HG02884 (cell line): ENCODE data around the gene GSTA2.
"Not testable (repeated sequence)": the region's sequence is repeated elsewhere in the genome, so short reads cannot be mapped to it uniquely, and the experiment has no call there.

Experiments used
- ATAC-seq: cut with Tn5 transposase; IDR thresholded peaks from one replicate; pipeline ENCODE4 v1.9.1; 2021; ENCODE audit warnings: mild to moderate bottlenecking, moderate library complexity; ENCODE audit not compliant: unreplicated experiment

The GSTA2 gene

DNA sequence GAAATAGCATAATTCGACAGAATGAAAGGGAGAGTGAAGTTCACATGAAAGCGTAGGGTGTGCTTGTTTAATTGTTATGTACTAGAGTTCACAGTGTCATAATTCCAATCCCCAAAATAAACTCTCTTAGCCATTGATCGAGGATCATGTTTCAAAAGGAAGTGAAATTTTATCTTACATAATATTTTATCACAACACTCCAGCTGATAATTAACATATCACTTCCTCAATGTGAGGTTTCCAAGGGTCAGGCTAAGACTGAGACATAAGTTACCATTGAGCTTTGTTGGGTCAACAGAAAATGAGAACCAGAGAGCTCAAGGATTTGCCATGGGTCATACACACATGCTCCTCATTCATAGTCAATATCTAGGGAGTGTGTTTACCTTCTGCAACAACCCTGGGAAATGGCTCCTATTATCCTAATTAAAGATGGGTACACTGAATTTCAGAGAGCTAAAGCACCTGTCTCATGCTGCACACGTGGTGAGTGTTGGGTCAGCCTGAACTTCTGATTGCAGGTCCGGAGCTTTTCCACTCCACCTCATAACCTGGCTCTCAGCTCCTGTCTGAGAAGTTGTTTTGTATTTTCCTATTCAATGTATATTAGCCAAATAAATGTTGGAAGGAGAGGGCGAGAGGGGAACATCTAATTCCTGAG lies 3.0 kb downstream of the GSTA2 start:
- no peak for ATAC-seq

DNA sequence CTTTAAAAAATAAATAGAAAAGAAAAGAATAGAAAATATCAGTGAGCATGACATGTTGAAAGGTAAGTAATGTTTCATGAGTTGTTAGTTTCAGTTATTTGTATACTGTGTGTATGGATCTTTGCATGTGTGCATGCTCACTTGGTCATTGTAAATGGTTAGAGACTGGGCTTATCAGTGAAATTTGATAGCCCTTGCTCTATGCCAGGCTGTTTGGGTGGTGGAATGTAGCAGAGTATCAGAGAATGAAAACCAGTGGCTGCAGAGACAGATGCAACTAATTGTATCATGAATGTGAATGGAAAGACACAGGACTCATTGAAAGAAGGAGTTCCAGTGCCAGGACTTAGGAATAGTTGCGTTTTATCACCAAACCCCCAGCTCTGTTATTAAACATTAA lies 4.2 kb downstream of the GSTA2 start:
- ATAC-seq = no peak

DNA sequence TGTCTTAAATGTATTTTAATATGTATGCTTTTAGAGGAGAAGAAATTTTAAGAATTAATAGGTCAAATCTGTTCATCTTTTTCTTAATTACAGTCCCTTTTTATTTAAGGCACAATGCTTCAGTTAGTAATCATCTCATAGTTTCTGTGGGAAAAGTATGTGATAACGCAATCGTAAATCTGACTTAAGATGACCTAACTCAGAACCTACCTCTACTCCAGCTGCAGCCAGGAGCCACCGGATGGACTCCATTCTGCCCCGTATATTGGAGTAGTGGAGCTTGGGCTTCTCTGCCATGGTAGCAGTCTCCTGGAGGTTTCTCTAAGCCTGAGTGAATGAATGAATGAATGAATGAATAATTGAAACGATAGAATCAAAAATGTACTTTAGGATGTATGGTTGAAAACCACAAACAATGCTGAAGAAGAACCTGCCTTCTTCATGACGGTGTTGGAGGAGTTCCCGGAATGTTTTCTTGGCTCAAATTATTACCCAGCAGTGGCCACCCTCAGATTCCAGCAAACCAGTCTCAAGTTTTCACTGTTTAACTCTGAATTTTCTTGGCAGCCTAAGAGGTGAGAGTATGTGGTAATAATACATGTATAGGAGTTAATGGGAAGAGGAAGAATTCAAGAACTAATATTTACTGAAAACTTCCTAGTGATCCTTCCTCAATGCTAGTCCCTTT lies 5.5 kb downstream of the GSTA2 start:
- ATAC-seq = not testable (repeated sequence)

DNA sequence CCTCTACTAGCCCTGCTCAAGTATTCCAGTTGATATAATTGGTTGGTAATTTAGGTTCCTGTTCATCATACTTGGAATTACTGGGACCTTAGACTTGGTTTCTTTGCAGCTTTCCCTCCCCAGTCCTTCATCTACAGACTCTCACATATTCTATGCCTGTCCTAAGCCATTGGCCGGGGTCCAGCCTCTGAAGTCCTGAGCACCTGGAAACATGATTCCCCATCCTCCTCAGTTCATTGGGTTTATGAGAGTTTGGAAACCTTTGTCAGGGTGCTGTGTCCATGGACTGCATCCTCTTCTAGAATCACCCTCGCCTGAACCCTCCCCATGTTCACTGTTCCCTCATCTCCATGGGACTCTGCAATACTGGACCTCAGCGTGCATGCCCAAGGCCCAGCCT lies 8.8 kb downstream of the GSTA2 start:
- ATAC-seq = no peak

DNA sequence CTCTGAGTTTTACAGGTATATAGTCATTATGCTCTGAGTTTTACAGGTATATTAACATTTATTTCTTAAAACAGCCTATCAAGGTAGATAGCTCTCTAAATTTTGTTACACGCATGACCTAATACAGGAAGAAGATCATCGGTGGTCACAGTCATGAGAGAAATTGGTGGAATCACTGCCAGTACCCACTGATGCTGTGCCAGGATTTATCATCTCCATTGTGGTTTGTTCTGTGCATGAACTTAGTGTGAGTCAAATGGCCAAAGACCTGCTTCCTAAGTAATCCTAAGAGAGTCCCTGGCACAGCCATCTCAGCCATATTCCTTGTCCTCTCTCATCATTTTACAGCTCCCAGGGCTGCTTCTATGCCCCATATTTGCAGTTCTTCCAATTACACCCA lies 10.1 kb downstream of the GSTA2 start:
- ATAC-seq = not testable (repeated sequence)

DNA sequence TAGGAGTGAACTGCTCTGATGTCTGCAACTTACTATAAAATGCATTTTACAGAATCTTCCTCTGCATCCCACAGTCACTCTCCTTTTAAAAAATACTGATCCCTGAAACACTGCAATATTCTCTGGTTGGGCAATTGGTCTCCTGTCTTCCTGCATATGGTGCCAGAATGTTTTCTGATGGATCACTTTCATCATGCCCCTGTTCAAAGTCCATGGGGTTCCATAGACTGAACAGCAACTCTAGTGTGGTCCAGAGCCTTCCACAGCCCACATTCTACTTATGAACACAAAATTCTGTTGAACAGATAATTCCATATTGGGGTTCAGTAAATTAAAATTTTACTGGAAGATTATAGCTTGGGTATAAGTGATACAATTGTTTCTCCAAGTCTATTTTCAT lies 11.0 kb downstream of the GSTA2 start:
- no peak for ATAC-seq

DNA sequence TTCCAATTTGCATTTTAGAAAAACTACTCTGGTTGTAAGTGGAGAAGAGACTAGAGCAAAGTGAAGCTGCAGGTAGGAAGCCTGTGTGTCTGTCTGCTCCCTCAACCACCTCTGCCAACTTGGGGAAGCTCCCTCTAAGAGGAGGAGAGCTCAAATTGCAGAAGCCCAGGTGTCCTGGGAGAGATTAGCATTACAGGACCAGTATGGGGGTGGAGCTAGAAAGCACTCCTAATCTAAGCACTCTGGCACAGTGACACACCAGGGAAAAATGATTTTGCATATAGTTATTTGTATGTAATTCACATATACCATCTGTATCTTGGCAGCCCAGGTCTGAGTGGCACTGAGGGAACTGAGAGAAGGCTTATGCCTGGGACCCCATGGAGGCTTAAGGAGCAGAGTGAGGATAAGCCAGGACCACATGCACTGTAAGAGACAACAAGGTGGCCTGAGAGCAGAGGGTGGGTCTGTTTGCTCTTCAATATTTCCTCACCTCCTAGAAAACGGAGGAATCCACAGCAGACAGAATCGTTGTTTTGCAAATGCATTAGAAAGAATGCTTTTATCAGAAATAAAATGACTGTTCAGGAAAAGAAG lies 13.6 kb downstream of the GSTA2 start:
- no peak for ATAC-seq

DNA sequence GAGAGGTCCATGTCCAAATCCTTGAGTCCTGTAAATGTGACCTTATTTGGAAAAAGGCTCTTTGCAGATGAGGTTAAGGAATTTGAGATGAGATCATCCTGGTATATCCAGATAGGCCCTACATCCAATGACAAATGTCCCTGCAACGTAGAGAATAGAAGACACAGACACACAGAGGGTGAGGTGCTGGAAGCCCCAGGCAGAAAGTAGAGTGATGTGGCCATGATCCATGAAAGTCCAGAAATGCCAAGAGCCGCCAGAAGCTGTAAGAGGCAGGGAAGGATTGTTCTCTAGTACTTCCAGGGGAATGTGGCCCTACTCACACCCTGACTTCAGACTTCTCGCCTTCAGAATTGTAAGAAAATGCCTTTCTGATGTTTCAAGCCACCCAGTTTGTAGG lies 16.0 kb downstream of the GSTA2 start:
- ATAC-seq = not testable (repeated sequence)

DNA sequence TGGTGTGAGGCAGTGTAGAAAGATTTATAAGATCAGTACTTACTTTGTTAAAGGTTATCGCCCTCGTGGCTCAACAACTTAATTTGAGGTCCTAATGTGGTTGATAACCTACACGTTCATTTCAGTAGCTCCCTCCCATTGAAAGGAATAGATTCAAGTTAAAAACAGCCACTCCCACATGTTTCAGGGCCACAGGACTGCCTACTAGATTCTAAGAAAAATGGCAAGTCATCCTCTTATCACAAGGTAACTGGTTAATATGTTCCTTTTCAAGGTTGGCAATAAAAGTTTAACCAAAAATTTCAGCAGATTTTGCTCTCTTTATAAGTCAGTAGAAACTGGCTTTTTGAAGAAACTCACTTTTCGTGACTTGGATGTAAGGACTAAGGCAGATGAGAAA lies 17.1 kb downstream of the GSTA2 start:
- ATAC-seq = no peak

DNA sequence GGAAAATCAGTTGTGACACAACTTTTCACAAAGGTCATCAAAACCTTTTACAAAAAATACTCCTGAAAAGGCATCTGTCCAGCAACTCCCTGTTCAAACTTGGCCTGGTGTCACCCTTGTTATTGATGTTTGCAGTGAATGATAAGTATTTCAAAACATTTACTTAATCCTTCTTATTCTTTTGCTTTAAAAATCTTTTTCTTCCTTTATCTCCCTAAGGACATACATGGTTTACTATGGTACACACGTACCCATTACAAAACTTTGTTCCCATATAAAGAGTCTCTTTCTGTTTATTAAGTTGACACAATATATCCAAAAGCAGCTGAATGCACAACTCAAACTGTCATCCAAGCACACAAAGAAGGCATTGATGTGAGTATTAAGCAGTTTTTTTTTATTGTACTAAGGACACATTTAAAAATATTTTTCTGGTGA lies 17.5 kb downstream of the GSTA2 start:
- ATAC-seq = no peak

DNA sequence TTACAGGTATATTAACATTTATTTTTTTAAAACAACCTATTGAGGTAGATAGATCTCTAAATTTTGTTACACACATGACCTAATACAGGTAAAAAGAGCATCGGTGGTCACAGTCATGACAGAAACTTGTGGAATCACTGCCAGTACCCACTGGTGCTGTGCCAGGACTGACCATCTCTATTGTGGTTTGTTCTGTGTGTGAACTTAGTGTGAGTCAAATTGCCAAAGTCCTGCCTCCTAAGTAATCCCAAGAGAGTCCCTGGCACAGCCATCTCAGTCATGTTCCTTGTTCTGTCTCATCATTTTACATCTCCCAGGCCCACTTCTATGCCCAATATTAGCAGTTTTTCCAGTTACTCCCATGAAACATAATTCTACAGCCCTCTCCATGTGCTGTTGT lies 21.4 kb downstream of the GSTA2 start:
- ATAC-seq = no peak

DNA sequence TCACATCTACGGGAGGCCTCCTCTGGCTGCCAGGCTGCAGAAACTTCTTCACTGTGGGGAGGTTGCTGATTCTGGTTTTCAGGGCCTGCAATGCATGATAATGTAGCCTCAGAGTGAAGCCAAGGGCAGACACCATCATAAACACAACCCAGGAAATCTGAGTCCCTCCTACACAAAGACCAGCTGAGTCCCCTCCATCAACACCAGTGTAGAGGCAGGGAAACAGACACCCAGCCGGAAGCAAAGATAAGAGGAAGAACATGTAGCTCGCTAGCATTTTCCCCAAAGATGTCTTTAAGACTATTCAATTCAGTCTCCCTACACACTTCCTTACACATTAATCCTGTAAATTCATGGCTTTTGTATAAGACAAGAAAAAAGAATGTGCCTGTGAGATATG lies 23.6 kb downstream of the GSTA2 start:
- no peak for ATAC-seq

DNA sequence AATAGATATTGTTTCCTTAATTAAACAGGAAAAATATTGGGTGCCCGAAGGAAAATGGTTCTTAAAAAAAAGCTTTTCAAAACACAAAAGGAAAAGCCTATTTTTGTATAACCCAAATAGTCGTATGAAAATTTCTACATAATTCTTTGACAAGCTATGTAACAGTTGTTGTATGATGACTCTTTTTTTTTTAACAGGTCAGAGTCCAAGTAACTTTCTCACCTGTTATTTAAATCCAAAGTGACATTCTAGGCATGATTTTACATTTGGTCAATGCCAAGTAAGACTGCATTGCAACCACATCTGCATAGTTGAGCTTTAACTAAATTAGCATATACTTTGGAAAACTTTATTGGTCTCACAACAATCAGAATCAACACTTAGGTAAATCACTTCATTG lies 24.1 kb downstream of the GSTA2 start:
- ATAC-seq = no peak

DNA sequence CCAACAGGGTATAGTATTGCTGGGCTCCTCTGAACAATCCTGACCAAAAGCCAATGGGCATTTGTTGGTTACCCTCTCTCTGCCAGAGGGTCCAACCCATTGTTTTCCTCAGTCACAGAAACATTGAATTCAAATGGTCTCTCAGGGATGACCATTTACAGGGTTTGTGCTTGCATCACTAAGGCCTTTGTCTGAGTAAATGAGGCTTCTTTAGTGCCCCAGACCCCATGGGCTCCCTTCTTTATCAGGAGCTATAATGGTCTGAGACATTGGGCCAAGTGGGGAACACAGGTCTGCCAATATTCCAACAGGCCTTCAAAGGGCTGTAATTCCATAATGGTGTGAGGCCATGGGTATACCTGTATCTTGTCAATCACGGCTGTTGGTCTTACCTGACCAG lies 27.1 kb downstream of the GSTA2 start:
- ATAC-seq = no peak

DNA sequence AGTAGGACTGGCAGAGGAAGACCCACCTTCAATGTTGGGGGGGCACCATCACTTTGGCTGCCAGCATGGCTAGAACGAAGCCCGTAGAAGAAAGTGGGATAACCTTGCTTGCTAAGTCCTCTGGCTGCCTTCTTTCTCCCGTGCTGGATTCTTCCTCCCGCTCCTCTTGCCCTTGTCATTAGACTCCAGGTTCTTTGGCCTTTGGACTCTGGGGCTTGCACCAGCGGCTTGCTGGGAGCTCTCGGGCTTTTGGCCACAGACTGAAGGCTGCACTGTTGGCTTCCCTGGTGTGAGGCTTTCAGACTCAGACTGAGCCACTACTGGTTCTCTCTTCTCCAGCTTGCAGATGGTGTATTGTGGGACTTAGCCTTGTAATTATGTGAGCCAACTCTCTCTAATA lies 28.2 kb downstream of the GSTA2 start:
- no peak for ATAC-seq

DNA sequence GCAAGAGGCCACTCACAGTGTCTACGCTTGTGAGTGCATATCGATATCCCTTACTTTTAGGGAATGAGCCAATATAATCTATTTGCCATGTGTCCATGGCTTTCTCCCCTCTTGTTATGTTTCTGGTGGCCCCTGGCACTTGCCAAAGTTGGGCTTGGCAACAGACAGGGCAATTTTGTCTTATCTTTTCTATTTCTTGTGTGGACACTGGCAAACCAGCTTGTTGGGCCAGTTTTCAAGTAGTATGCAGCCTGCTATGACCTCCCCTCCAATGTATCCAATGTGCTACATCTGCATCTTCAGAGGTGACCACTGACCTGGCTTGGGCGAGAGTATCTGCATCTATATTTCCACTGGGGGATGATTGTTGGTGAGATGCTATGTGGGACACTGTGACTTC lies 29.2 kb downstream of the GSTA2 start:
- no peak for ATAC-seq

DNA sequence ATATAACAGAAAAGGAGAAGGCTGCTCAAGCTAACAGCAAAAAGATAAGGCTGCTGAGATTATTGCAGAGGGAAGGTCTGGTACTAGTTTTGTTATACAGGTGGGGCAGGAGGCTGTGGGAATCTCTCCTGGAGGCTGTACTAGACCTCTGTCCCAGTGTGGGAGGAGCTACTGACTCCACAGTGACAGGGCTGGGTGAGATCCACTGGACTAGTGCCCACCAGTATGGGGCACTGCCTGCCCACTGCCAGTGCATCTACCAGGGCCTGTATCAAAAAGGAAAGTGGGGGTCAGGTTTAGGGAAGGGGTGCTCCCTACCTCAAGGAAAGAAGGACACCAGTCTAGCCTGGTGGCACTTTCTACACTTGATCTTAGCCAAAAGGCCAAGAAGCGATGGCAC lies 30.1 kb downstream of the GSTA2 start:
- ATAC-seq = no peak

DNA sequence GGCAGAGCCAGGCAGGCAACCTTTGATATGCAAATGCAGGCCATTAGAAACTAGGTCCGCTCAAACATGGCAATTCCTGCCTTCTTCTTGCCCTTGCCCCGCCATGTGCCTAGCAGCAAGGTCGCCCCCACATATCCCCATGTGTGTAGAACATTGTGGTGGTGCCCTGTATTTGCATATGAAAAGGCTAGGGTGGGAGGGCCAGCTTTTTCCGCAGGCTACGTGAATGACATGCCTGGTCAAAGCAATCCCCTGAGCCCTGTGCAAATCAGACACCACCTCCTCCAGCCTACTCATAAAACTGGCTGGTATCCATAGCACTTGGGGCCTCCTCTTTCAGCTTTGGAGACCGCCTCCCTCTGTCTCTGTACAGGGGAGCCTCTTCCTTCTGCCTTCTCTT lies 31.6 kb downstream of the GSTA2 start:
- no peak for ATAC-seq

DNA sequence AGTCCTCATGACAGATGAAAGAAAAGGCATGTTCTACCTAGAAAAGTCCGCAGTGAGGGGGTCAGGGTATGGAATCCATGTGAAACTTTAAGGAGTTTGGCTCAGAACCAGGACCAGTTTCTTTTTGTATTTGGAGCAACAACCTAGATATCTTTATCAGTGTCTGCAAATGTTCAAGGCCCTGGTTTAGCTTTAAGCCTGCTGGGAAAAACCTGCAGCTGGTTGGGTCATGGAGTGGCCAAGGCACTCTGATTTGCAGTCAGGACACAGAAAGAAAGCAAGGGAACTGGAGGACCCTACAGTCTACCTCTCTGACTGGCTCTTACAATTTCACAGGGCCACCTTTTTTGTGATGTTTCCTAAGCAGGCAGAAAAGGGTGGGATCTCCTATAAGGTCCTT lies 33.7 kb downstream of the GSTA2 start:
- ATAC-seq = no peak

DNA sequence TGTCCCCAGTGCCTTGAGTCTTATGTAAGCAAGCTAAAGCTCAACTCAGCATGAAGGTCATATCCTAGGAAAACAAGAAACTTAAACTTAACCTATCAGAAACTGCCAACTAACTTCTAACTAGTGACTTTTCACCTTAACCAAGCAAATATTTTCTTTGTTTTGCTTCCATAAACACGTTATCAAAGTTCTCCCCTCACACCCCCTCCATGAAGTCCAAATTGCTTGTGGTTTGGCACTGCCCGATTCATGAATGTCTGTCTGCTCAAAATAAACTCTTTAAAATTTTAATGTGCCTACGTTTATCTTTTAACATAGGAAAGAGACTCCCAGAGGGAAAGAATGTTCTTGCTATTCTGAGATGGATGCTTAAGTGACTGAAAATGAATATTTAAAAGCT lies 34.9 kb downstream of the GSTA2 start:
- ATAC-seq = no peak

DNA sequence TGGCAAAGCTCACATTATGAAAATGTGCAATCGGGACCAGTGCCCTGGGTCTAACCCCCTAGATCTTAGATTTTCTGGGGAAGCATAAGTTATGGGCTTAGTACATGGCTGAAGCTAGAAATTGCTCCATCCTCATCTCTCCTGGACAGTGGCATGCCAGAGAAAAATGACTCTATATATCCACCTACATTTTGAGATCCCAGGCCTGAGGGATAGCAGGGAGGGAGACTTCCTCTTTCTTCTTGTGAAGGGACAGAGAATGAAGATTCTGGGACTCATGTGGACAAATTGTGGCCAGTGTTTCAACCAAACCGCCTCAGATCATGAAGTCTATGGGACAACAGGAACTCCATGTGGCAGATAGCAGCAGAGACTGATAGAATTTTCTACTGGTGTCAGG lies 35.4 kb downstream of the GSTA2 start:
- ATAC-seq = no peak

DNA sequence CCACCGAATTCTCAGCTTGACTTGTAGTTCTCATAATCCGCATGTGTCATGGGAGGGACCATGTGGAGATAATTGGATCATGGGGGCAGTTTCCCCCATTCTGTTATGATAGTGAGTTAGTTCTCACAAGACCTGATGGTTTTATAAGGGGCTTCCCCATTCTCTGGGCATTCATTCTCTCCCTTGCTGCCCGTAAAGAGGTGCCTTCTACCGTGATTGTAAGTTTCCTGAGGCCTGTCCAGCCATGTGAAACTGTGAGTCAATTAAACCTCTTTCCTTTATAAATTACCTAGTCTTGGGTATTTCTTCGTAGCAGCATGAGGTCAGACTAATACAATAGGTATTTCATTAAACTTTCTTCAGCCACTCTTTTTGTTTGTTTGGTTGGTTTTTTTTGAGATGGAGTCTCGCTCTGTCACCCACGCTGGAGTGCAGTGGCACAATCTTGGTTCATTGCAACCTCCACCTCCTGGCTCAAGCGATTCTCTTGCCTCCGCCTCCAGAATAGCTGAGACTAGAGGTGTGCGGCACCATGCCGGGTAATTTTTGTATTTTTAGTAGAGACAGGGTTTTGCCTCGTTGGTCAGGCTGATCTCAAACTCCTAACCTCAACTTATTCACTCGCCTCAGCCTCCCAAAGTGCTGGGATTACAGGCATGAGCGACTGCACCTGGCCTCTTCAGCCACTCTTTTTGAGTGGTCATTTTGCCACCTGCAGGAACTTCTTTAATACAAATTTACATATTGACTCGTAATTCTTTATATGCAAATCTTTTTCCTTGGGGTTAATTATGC lies 36.3 kb downstream of the GSTA2 start:
- no peak for ATAC-seq
